Measurements from ENCODE around the gene SLC6A16. TPM values are rescaled to one million over a fixed set of nuclear protein-coding genes. Genes with fewer than 3 reads are reported as not detected.
"Not testable (repeated sequence)": the region's sequence is repeated elsewhere in the genome, so short reads cannot be mapped to it uniquely, and the experiment has no call there.

SLC6A16 gene
- total RNA-seq, 4 donors from 2014 or later = 0.23 to 1.4 (median 0.34) TPM; not detected in 1

GRCh38 chr19:49327878-49328544, 3.0 kb upstream of the SLC6A16 start:
- no peak overlapping the region for H3K4me3 ChIP-seq
- H3K36me3 ChIP-seq = no peaks in the 10 kb centered on the region
- 55% methylated on average over 2 of the region's 2 CpGs for WGBS
- no peaks in the 10 kb centered on the region for H3K9me3 ChIP-seq
- H3K4me1 ChIP-seq = no peaks in the 10 kb centered on the region
- no peaks in the 10 kb centered on the region for H3K27me3 ChIP-seq
- no peak for DNase-seq (ENCODE audit: low spot score in 2 of 2)
- no peak overlapping the region for H3K27ac ChIP-seq
- TF ChIP-seq EP300 (IDR thresholded peaks at IDR 0.05) (no peak), POLR2A (IDR thresholded peaks at IDR 0.05) (no peak), POLR2AphosphoS5 (IDR thresholded peaks at IDR 0.05) (no peak), CTCF (IDR thresholded peaks at IDR 0.05) (peak; percentile 19 to 68)

- Histone ChIP-seq H3K36me3 (no peaks in the 10 kb centered on the region), H3K27me3 (no peaks in the 10 kb centered on the region), H3K4me1 (no peaks in the 10 kb centered on the region), H3K4me3 (no peak overlapping the region), H3K27ac (no peak overlapping the region), H3K9me3 (no peaks in the 10 kb centered on the region)
- WGBS = 96% methylated on average over 3 of the region's 3 CpGs
- no peak for TF ChIP-seq POLR2AphosphoS5 (IDR thresholded peaks at IDR 0.05)
- TF ChIP-seq EP300 (IDR thresholded peaks at IDR 0.05) = no peak
- TF ChIP-seq POLR2A (IDR thresholded peaks at IDR 0.05) = no peak
- no peak for TF ChIP-seq CTCF (IDR thresholded peaks at IDR 0.05)
- DNase-seq (ENCODE audit: low spot score in 2 of 2) = no peak
Measured at GRCh38 chr19:49326165-49326704, 1.2 kb upstream of the SLC6A16 start.

- H3K36me3 ChIP-seq; DNase-seq (ENCODE audit: low spot score in 2 of 2); H3K27ac ChIP-seq; H3K4me1 ChIP-seq; H3K4me3 ChIP-seq; H3K9me3 ChIP-seq; H3K27me3 ChIP-seq: not testable (repeated sequence)
- 89% methylated on average over 13 of the region's 13 CpGs for WGBS
Measured at GRCh38 chr19:49325756-49326155, 765 bp upstream of the SLC6A16 start.

GRCh38 chr19:49318296-49318695, 6.7 kb downstream of the SLC6A16 start:
- TF ChIP-seq CTCF (IDR thresholded peaks at IDR 0.05) = no peak
- TF ChIP-seq POLR2A (IDR thresholded peaks at IDR 0.05) = no peak
- TF ChIP-seq EP300 (IDR thresholded peaks at IDR 0.05) = no peak
- TF ChIP-seq POLR2AphosphoS5 (IDR thresholded peaks at IDR 0.05) = no peak
- no peaks in the 10 kb centered on the region for H3K36me3 ChIP-seq
- H3K27ac ChIP-seq = no peak overlapping the region

GRCh38 chr19:49316284-49316683, 8.7 kb downstream of the SLC6A16 start:
- Histone ChIP-seq H3K9me3 (no peaks in the 10 kb centered on the region), H3K27me3 (no peaks in the 10 kb centered on the region), H3K27ac (no peak overlapping the region), H3K36me3 (no peaks in the 10 kb centered on the region), H3K4me3 (no peak overlapping the region), H3K4me1 (no peaks in the 10 kb centered on the region)
- TF ChIP-seq POLR2A (IDR thresholded peaks at IDR 0.05) (no peak), CTCF (IDR thresholded peaks at IDR 0.05) (no peak), EP300 (IDR thresholded peaks at IDR 0.05) (no peak)
- no peak for DNase-seq (ENCODE audit: low spot score in 2 of 2)

More at GRCh38 chr19:49318296-49318695, 6.7 kb downstream of the SLC6A16 start:
- Histone ChIP-seq H3K4me1 (no peaks in the 10 kb centered on the region), H3K27me3 (no peaks in the 10 kb centered on the region), H3K4me3 (no peak overlapping the region), H3K9me3 (no peaks in the 10 kb centered on the region)
- DNase-seq (ENCODE audit: low spot score in 2 of 2) = no peak

GRCh38 chr19:49315111-49315510, 9.9 kb downstream of the SLC6A16 start:
- Histone ChIP-seq H3K27me3 (no peaks in the 10 kb centered on the region), H3K36me3 (peaks cover 6% of the 10 kb centered on the region), H3K4me3 (no peak overlapping the region), H3K4me1 (no peaks in the 10 kb centered on the region), H3K9me3 (no peaks in the 10 kb centered on the region), H3K27ac (no peak overlapping the region)
- no peak for DNase-seq (ENCODE audit: low spot score in 2 of 2)
- TF ChIP-seq POLR2AphosphoS5 (IDR thresholded peaks at IDR 0.05) = no peak
- no peak for TF ChIP-seq EP300 (IDR thresholded peaks at IDR 0.05)
- TF ChIP-seq POLR2A (IDR thresholded peaks at IDR 0.05) = no peak
- no peak for TF ChIP-seq CTCF (IDR thresholded peaks at IDR 0.05)
- 86% methylated on average over 1 of the region's 1 CpG for WGBS
